ENCODE data around the gene PITHD1. TPM values are rescaled to one million over a fixed set of nuclear protein-coding genes. Genes with fewer than 3 reads are reported as not detected.

The PITHD1 gene
- total RNA-seq, 4 donors from 2014 or later = 46.5 to 71.4 (median 53.4) TPM

DNA sequence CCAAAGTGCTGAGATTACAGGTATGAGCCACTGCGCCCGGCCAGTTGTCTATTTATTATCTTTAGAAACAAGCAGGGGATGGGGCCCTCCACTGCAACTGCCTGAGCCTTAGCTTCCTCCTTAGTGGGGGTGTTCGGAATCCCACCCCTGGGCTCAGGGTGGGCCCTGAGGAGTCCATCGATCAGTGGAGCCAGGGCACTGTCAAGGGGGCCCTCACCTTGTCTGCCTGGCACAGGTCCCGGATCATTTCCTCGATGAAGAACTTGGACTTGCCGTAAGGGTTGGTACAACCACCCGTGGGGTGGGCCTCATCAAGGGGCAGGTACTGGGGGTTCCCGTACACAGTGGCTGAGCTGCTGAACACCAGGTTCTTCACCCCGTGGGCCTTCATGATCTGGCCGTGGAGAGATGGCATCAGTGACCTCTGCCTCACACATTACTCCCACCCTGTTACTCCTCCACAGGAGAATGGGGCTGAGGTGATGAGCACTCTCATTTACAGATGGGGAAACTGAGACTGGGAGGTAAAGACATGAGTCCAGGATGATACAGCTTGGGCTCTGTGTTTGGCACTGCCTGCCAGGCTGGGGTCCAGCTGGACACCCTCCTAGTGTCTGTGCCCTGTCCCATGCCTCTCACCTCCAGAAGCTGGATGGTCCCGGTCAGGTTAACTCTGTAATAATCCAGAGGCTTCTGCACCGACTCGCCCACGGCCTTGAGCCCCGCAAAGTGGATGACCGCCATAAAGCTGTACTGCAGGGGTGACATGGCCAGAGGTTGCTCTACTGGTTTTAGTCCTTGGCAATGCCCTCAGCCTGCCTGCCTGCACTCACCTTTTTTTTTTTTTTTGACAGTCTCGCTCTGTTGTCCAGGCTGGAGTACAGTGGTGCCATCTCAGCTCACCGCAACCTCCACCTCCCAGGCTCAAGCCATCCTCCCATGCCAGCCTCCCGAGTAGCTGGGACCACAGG, 19.5 kb downstream of the PITHD1 start:
- TF ChIP-seq, protein P1, sequence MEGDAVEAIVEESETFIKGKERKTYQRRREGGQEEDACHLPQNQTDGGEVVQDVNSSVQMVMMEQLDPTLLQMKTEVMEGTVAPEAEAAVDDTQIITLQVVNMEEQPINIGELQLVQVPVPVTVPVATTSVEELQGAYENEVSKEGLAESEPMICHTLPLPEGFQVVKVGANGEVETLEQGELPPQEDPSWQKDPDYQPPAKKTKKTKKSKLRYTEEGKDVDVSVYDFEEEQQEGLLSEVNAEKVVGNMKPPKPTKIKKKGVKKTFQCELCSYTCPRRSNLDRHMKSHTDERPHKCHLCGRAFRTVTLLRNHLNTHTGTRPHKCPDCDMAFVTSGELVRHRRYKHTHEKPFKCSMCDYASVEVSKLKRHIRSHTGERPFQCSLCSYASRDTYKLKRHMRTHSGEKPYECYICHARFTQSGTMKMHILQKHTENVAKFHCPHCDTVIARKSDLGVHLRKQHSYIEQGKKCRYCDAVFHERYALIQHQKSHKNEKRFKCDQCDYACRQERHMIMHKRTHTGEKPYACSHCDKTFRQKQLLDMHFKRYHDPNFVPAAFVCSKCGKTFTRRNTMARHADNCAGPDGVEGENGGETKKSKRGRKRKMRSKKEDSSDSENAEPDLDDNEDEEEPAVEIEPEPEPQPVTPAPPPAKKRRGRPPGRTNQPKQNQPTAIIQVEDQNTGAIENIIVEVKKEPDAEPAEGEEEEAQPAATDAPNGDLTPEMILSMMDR (IDR thresholded peaks at IDR 0.05; ENCODE audit: low read depth) = no peak

DNA sequence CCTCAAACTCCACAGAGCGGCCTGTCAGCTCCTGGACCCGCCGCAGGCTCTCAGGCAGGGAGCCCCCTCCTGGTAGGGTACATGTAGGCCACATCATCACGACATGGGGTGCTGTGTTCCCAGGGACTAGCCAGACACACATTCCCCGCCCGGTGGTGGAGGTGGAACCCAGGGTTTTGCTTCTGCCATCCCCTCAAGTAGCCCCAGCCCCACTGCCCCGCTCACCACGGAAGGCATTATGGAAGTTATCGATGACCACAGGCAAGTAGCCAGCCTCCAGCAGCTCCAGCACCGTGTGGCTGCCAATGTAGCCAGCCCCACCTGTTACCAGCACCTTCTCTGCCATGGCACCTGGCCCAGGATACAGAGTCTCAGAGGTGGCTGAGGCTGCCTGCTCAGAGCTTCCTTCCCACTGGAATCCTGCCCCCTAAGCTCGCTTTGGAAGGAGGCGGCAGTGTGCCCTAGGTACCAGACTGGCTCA, 20.5 kb downstream of the PITHD1 start:
- TF ChIP-seq, protein P1 (IDR thresholded peaks at IDR 0.05; ENCODE audit: low read depth) = no peak

DNA sequence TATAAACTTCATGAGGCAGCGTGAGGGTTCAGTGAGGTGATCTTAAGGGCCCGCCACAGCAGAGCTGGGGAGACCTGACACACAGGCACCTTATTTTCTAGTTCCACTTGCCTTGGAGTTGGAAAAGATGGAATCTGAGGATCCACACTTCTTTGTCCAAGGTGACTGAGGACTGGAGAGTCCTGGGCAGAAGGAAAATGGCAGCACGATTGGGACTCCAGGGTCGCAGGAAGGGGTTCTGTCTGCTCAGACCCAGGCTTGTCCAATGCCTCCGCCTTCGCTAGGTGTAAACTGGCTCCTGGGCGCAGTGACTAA, 21.0 kb downstream of the PITHD1 start:
- TF ChIP-seq, protein P1 (IDR thresholded peaks at IDR 0.05; ENCODE audit: low read depth) = no peak

DNA sequence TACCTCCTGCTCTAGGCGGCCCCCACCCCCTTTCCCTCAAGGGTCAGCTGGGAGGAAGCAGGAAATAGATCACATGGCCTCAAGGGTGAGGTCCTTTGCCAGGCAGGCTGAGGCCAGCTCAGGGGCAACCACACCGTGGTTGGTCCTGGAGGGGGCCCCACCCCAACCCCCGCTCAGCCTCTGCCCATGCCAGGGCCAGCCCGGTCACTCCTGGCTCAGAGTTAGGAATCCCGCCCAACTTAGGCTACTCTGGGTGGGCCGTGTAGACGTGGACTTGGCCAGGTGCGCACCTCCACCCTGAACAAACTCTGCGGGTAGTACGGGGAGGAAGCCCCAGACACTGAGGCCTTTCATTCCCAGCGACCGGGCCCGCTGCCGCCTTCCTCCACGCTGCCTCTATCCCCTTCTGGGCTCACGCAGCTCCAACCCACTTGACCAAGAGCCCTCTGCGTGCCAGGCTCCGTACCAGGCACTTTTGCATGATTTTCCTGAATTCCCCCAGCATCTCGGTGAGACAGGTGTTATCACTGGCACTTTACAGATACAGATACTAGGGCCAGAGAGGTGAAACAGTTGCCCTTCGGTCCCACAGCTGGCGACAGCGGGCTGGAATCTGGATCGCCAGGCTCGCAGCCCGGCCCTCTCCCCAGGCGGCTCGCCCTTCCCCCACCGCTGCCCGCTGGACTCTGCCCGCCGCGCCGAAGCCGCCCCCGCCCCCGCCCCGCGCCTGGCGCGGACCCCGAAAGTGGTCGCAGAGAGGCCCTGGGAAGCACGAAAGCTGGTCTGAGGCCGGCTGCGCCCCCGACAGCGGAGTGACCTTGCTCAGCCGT, 21.6 kb downstream of the PITHD1 start:
- TF ChIP-seq, protein P1 (IDR thresholded peaks at IDR 0.05; ENCODE audit: low read depth) = no peak

DNA sequence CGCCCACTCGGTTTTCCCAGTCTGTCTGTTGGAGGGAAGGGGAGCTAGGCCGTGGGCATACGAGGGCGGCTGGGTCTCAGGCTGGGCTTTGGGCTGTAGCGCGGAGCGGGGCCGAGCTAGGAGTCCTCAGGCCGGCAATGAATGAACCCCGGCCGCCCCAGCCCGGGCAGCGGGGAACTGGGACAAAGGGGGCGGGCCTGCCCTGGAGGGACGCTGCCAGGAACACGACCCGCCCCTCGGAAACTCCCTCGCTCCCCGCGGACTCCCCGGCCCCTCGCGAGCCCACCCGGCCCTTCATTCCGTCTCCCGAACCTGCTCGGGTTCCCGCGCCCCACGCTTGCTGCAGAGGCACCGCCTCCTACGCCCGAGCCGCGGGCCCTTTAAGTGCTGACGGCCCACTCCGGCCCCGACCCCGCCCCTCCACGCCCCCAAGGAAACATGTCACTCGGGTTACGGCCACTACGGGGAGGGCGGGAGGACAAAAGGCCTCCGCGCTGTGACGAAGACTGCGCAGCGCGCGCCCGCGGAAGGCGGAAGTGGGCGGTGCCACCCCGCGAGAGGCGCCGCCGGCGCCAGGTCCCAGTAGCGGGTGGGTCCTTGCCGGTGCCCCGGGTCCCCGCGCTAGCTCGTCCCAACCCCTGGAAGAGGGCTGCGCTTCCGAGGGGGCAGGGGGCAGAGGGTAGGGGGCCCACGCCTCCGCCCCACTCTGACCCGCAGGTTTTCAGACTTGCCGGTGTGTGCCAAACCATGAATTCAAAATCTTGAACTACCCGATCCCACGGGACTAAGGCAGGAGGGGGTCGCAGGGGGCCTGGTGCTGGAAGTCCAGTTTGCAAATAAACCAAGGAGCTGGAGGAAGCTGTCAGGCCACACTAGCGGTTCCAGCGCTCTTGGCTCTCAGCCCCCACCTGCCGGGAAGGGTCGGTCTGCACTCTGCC, 22.5 kb downstream of the PITHD1 start, which contains the start of gene GALE:
Gene GALE, minus strand, starts transcription at position 355 of the 938 bp plus-strand sequence. CDS start 1,747 bp downstream, outside the sequence.
- TF ChIP-seq, protein P1 (IDR thresholded peaks at IDR 0.05; ENCODE audit: low read depth) = no peak

DNA sequence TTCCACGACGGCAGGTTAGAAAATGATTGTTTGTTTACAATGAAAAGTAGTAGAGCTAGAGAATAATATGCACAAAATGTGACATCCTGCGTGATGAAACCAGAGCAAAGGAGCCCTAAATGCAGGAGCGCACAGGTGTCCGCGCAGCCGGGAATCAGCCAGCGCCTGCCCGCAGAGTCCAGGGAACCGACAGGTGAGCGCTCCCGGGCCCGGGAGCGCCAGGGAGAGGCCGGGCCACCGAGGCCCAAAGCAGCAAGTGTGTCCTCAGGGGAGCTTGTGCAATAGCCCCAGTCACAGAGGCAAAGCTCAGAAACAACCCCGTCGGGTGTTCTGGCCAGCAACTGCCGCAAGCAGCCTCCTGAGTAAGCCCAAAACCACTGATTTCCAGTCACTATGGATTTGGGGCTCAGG, 23.1 kb downstream of the PITHD1 start:
- TF ChIP-seq, protein P1 (IDR thresholded peaks at IDR 0.05; ENCODE audit: low read depth) = no peak

Data from subcutaneous adipose tissue (tissue), 4 donors.